ENCODE data around the gene PTPMT1. TPM values are rescaled to one million over a fixed set of nuclear protein-coding genes. Genes with fewer than 3 reads are reported as not detected.
A peak's percentile ranks its signal among the peaks of the same experiment; 100 is the strongest.

The PTPMT1 gene
- total RNA-seq (2013), result 56.2 TPM
- 10 to 100 TPM; 39.2 to 87.8 (median 83.3) TPM for polyA plus RNA-seq
- 27.0 and 32.9 TPM in 2 replicates for polyA minus RNA-seq
- 1.2 to 7.3 (median 4.9) reads per million in 11 experiments for total RNA-seq

- peak within 1 kb of the TSS; percentile 87 to 97 (median 93) for H3K4me3 ChIP-seq (replicated peaks in 1 of 3; ENCODE audit: low read depth in 2 of 3, low read length in 3 of 3)
- H3K36me3 ChIP-seq (replicated peaks in 1 of 2; ENCODE audit: control insufficient read depth in 1 of 2, insufficient read depth in 2 of 2, low read length in 2 of 2), result peaks cover 12 to 13% of the 10 kb centered on the region in 2 donors
- H4K20me1 ChIP-seq (ENCODE audit: insufficient read depth, low read length), result no peaks in the 10 kb centered on the region
- H3K27me3 ChIP-seq (ENCODE audit: control insufficient read depth in 2 of 2, insufficient read depth in 2 of 2, low read length in 2 of 2), result no peaks in the 10 kb centered on the region
- Mint-ChIP-seq H3K36me3 (peaks cover 6 to 16% of the 10 kb centered on the region in 2 donors), H3K27me3 (ENCODE audit: low read depth in 3 of 3) (peaks cover 0 to 2% (median 0%) of the 10 kb centered on the region in 3 donors), H3K9me3 (no peaks in the 10 kb centered on the region), H3K27ac (peak within 1 kb of the TSS; percentile 63 to 89 (median 77)), H3K4me1 (peaks cover 14% of the 10 kb centered on the region), H3K4me3 (peak within 1 kb of the TSS; percentile 85 to 91)
- H2AFZ ChIP-seq (ENCODE audit: insufficient read depth, low read depth, low read length, poor library complexity, severe bottlenecking), result peak within 1 kb of the TSS; percentile 100
- peak in 2 of 3 donors; percentile 34 to 38 for DNase-seq
- TF ChIP-seq CTCF (IDR thresholded peaks at IDR 0.05), result no peak
- no peaks in the 10 kb centered on the region for H3K9me3 ChIP-seq (replicated peaks in 1 of 2; ENCODE audit: control insufficient read depth in 1 of 2, insufficient read depth in 1 of 2, low read length in 2 of 2)
- peaks cover 19 to 26% of the 10 kb centered on the region in 2 donors for H3K4me1 ChIP-seq (ENCODE audit: control insufficient read depth in 1 of 2, insufficient read depth in 2 of 2, low read length in 2 of 2)
- intact Hi-C loops (cut with micrococcal nuclease), result loop anchor here (5.0 kb wide), 2 partner anchors 78 to 83 kb away; no protein-coding TSS in a partner anchor
- H3K79me2 ChIP-seq (ENCODE audit: insufficient read depth, low read length), result peaks cover 57% of the 10 kb centered on the region
- WGBS (ENCODE audit: insufficient coverage), result under 1% methylated on average over 86 of the region's 86 CpGs
- H3K4me2 ChIP-seq (replicated peaks; ENCODE audit: extremely low read depth, low read length, poor library complexity, severe bottlenecking), result peak within 1 kb of the TSS; percentile 80
- H3K27ac ChIP-seq (ENCODE audit: low read depth in 1 of 2, low read length in 2 of 2), result peak within 1 kb of the TSS; percentile 84 to 85
- peak within 1 kb of the TSS; percentile 83 for H3K9ac ChIP-seq (ENCODE audit: insufficient read depth, low read length, poor library complexity, severe bottlenecking)
Observed at GRCh38 chr11:47565340-47566148, at the start of gene PTPMT1. Gene PTPMT1 (plus strand): TSS chr11:47565599. CDS start chr11:47565623, 24 bp downstream.

DNA sequence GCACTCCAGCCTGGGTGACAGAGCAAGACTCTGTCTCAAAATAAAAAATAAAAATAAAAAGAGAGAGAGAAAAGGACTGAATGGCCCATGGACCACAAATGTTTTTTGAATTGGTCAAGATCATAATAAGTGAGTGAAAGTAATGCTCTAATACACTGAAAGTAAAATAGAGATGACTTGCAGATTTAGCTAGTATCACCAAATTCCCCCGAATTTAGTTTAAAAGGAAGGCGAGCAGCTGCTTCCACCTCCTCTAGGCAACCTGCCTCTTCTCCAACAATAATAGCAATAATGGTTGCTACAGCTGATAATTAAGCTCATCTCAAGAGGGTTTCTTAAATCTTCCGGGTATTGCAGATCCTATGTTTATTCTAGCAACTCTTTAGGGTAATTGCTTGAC lies 49.2 kb upstream of the PTPMT1 start:
- peak overlapping the region in 1 of 3 experiments; percentile 49 for H3K4me3 ChIP-seq (replicated peaks in 1 of 3; ENCODE audit: low read depth in 2 of 3, low read length in 3 of 3)
- WGBS (ENCODE audit: insufficient coverage), result no CpG with 5 or more reads among the region's 3 CpGs
- peak overlapping the region; percentile 27 for H3K4me2 ChIP-seq (replicated peaks; ENCODE audit: extremely low read depth, low read length, poor library complexity, severe bottlenecking)
- peaks cover 0 to 2% of the 10 kb centered on the region in 2 donors for H3K36me3 ChIP-seq (replicated peaks in 1 of 2; ENCODE audit: control insufficient read depth in 1 of 2, insufficient read depth in 2 of 2, low read length in 2 of 2)
- H3K9ac ChIP-seq (ENCODE audit: insufficient read depth, low read length, poor library complexity, severe bottlenecking), result peak overlapping the region; percentile 32
- peaks cover 0 to 2% (median 0%) of the 10 kb centered on the region in 3 donors for H3K27me3 Mint-ChIP-seq (ENCODE audit: low read depth in 3 of 3)
- H3K9me3 ChIP-seq (replicated peaks in 1 of 2; ENCODE audit: control insufficient read depth in 1 of 2, insufficient read depth in 1 of 2, low read length in 2 of 2), result no peaks in the 10 kb centered on the region
- H3K4me1 ChIP-seq (ENCODE audit: control insufficient read depth in 1 of 2, insufficient read depth in 2 of 2, low read length in 2 of 2), result peaks cover 76 to 78% of the 10 kb centered on the region in 2 donors
- H3K36me3 Mint-ChIP-seq, result peaks cover 11 to 24% of the 10 kb centered on the region in 2 donors
- H3K9me3 Mint-ChIP-seq, result no peaks in the 10 kb centered on the region
- peaks cover 83% of the 10 kb centered on the region for H3K4me1 Mint-ChIP-seq
- intact Hi-C loops (cut with micrococcal nuclease), result loop anchor here in 1 of 2 donors (5.0 kb wide), 1 partner anchor 36 kb away; the partner anchor contains the start of gene CELF1
- DNase-seq, result peak in 1 of 3 donors; percentile 30
- H3K27ac Mint-ChIP-seq, result peak overlapping the region; percentile 79 to 99 (median 98)
- no peak overlapping the region for H2AFZ ChIP-seq (ENCODE audit: insufficient read depth, low read depth, low read length, poor library complexity, severe bottlenecking)
- H3K27ac ChIP-seq (ENCODE audit: low read depth in 1 of 2, low read length in 2 of 2), result peak overlapping the region; percentile 99
- H3K4me3 Mint-ChIP-seq, result peak overlapping the region in 1 of 2 donors; percentile 31
- no peaks in the 10 kb centered on the region for H3K27me3 ChIP-seq (ENCODE audit: control insufficient read depth in 2 of 2, insufficient read depth in 2 of 2, low read length in 2 of 2)
- no peak for TF ChIP-seq CTCF (IDR thresholded peaks at IDR 0.05)
- H3K79me2 ChIP-seq (ENCODE audit: insufficient read depth, low read length), result peaks cover 100% of the 10 kb centered on the region
- peaks cover 80% of the 10 kb centered on the region for H4K20me1 ChIP-seq (ENCODE audit: insufficient read depth, low read length)

Data from CD14-positive monocyte (primary cell).